K562 (cell line): Measurements from ENCODE around the gene MRPL48. TPM values are rescaled to one million over a fixed set of nuclear protein-coding genes. Genes with fewer than 3 reads are reported as not detected.

Experiments used
- ARID3A ChIP-seq: IDR thresholded peaks from 2 replicates; pipeline ENCODE4 v1.6.1; 2012; ENCODE audit warnings: low read depth, low read length, improper control_type of control experiment, borderline replicate concordance
- GTF2E2 ChIP-seq: fragments of 200-800 bp; sonication (Bioruptor generic); IDR thresholded peaks from 2 replicates; pipeline ENCODE4 v1.6.1; 2016; ENCODE audit warnings: missing genetic modification characterization, missing compliant biosample characterization
- MAZ ChIP-seq, 2 experiments: fragments of 450-650 bp in 1 of 2; sonication (generic) in 1 of 2; formaldehyde crosslinking; IDR thresholded peaks in 1 of 2; conservative IDR thresholded peaks in 1 of 2; 2 replicates each; pipeline versions ENCODE4 v1.4.0 to v1.5.0; 2020; ENCODE audit warnings: mild to moderate bottlenecking in 1 of 2, missing genetic modification reagents in 1 of 2
- MEIS2 ChIP-seq: fragments of 450-650 bp; IDR thresholded peaks from 2 replicates; pipeline ENCODE4 v1.6.1; 2014; ENCODE audit warnings: mild to moderate bottlenecking; ENCODE audit not compliant: partially characterized antibody
- PRDM10 ChIP-seq: fragments of 450-650 bp; IDR thresholded peaks from 2 replicates; pipeline ENCODE4 v1.6.1; 2018; ENCODE audit not compliant: partially characterized antibody
- RB1 ChIP-seq: fragments of 450-650 bp; IDR thresholded peaks from 2 replicates; pipeline ENCODE4 v1.6.1; 2017; ENCODE audit warnings: low read depth, mild to moderate bottlenecking
- SAFB ChIP-seq: fragments of 200-400 bp; formaldehyde crosslinking; IDR thresholded peaks from 2 replicates; pipeline ENCODE4 v1.6.1; 2017; ENCODE audit warnings: low read depth, low read length, borderline replicate concordance
- SIN3A ChIP-seq, 2 experiments: fragments of 150-350 bp in 1 of 2; IDR thresholded peaks; 2 replicates each; pipeline ENCODE4 v1.6.1; 2011 to 2016; ENCODE audit warnings: borderline replicate concordance in 2 of 2, low read depth in 2 of 2, low read length in 2 of 2, mild to moderate bottlenecking in 2 of 2, moderate library complexity in 2 of 2; ENCODE audit not compliant: control insufficient read depth in 1 of 2
- SUPT5H ChIP-seq: fragments of 450-650 bp; IDR thresholded peaks from 2 replicates; pipeline ENCODE4 v1.6.1; 2016
- ZBTB2 ChIP-seq: fragments of 450-650 bp; IDR thresholded peaks from 2 replicates; pipeline ENCODE4 v1.6.1; 2016; ENCODE audit warnings: antibody characterized with exemption
- ZNF655 ChIP-seq: fragments of 250-450 bp; sonication (Bioruptor Pico); IDR thresholded peaks from 2 replicates; pipeline ENCODE4 v1.5.0; 2021
- ZNF696 ChIP-seq: fragments of 250-450 bp; sonication (Bioruptor Pico); conservative IDR thresholded peaks from 2 replicates; pipeline ENCODE4 v1.4.0; 2020; ENCODE audit warnings: mild to moderate bottlenecking, moderate library complexity
- ZNF76 ChIP-seq: fragments of 250-450 bp; sonication (Bioruptor Pico); IDR thresholded peaks from 2 replicates; pipeline ENCODE4 v1.4.0; 2020; ENCODE audit warnings: mild to moderate bottlenecking, moderate library complexity, borderline replicate concordance
- polyA plus RNA-seq, 8 experiments: library from polyadenylated mRNA; depleted of rRNA in 4 of 8; stranded (reverse) in 5 of 8; unstranded in 3 of 8; fragments of >200 nt; fragmentation: Nextera tagmentation in 2 of 8; fragmentation: Illumina TruSeq in 1 of 8; extraction: Ambion mirVana in 2 of 8; extraction: Trizol in 1 of 8; gene quantifications; 2 replicates each; pipeline versions ENCODE4 v1.2.1 to v1.2.3, GENCODE V29; 2011 to 2014; ENCODE audit warnings: inconsistent platforms in 1 of 8, missing spikeins in 1 of 8
- total RNA-seq, 7 experiments: library from RNA; depleted of rRNA in 6 of 7; stranded (reverse); fragments of >200 nt in 6 of 7; fragmentation: Illumina TruSeq in 2 of 7; extraction: Trizol in 2 of 7; gene quantifications; 2 replicates each; pipeline versions ENCODE4 v1.2.1 to v1.2.3, GENCODE V29; 2011 to 2021; ENCODE audit warnings: low replicate concordance in 1 of 7
- TF ChIP-seq, protein P1 (sequence below), 2 experiments: fragments of 250-450 bp in 1 of 2; fragments of 450-650 bp in 1 of 2; sonication (Bioruptor Pico) in 1 of 2; IDR thresholded peaks; 2 replicates each; pipeline versions ENCODE4 v1.6.1 to v1.8.0; 2016 to 2021; ENCODE audit warnings: mild to moderate bottlenecking in 2 of 2, moderate library complexity in 2 of 2, missing compliant biosample characterization in 1 of 2, missing genetic modification characterization in 1 of 2
- TF ChIP-seq, protein P2 (sequence below): sonication (generic); formaldehyde crosslinking; IDR thresholded peaks from 2 replicates; pipeline ENCODE4 v1.8.0; 2022; ENCODE audit warnings: mild to moderate bottlenecking, missing genetic modification reagents

The MRPL48 gene
- total and polyA plus RNA-seq, 9 of the 15 experiments (the other 6 are each of a cell fraction or from before 2014, with no cell fraction given), result 66.0 to 237 (median 104) TPM

GRCh38 chr11:73760679-73761402 is 26.8 kb upstream of the MRPL48 start, which contains the start of gene RAB6A (continued):
- TF ChIP-seq SAFB (peak; percentile 92), PRDM10 (peak; percentile 48), ARID3A (no peak), SUPT5H (peak; percentile 61), GTF2E2 (peak; percentile 69; the same call in 1 of the 2 replicates), ZNF76 (CRISPR knock-in tag) (no peak), ZNF696 (CRISPR knock-in tag) (no peak), SIN3A (IDR thresholded peaks at IDR 0.05; ENCODE audit: borderline replicate concordance in 2 of 2, control insufficient read depth in 1 of 2, low read depth in 2 of 2, low read length in 2 of 2) (peak in 1 of 2 experiments; percentile 30; a peak in 1 of 4 replicates), ZNF655 (no peak), MAZ (CRISPR knock-in tag; conservative IDR thresholded peaks at IDR 0.05 in 1 of 2, IDR thresholded peaks at IDR 0.05 in 1 of 2) (peak in 1 of 2 experiments; percentile 76; a peak in 2 of 4 replicates), MEIS2 (peak; percentile 77), RB1 (peak; percentile 94), ZBTB2 (peak; percentile 96)
- TF ChIP-seq, protein P1, sequence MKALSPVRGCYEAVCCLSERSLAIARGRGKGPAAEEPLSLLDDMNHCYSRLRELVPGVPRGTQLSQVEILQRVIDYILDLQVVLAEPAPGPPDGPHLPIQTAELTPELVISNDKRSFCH (CRISPR knock-in tag; IDR thresholded peaks at IDR 0.05), result no peak
- TF ChIP-seq, protein P1 (tag; IDR thresholded peaks at IDR 0.05), result peak; percentile 52; the same call in 1 of the 2 replicates
- TF ChIP-seq, protein P2, sequence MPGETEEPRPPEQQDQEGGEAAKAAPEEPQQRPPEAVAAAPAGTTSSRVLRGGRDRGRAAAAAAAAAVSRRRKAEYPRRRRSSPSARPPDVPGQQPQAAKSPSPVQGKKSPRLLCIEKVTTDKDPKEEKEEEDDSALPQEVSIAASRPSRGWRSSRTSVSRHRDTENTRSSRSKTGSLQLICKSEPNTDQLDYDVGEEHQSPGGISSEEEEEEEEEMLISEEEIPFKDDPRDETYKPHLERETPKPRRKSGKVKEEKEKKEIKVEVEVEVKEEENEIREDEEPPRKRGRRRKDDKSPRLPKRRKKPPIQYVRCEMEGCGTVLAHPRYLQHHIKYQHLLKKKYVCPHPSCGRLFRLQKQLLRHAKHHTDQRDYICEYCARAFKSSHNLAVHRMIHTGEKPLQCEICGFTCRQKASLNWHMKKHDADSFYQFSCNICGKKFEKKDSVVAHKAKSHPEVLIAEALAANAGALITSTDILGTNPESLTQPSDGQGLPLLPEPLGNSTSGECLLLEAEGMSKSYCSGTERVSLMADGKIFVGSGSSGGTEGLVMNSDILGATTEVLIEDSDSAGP (CRISPR knock-in tag), result 0 out of 2 replicates have a peak, but pooled peaks have one; percentile 7
